GM23338 (cell line): ENCODE results near the gene SCG3. TPM values are rescaled to one million over a fixed set of nuclear protein-coding genes. Genes with fewer than 3 reads are reported as not detected.

Source experiments
- ATAC-seq: fragments of 200-7000 bp; cut with Tn5 transposase; 3 replicates; pipeline ENCODE4 v1.9.1; 2020
- DNase-seq: peaks from one replicate; pipeline ENCODE4 v3.0.0-alpha.2; 2015; ENCODE audit warnings: low spot score
- H2AFZ ChIP-seq: fragments of 200-600 bp; sonication (generic); 2 replicates; pipeline ENCODE4 v1.8.0; 2016; ENCODE audit warnings: antibody characterized with exemption, mild to moderate bottlenecking, moderate library complexity
- H3F3A ChIP-seq: fragments of 200-600 bp; sonication (generic); replicated peaks from 2 replicates; pipeline ENCODE4 v1.8.0; 2017; ENCODE audit warnings: antibody characterized with exemption, mixed run types, low read depth
- H3K27ac ChIP-seq: fragments of 200-600 bp; sonication (generic); 2 replicates; pipeline ENCODE4 v1.6.1; 2016; ENCODE audit warnings: low read depth
- H3K27me3 ChIP-seq: fragments of 200-600 bp; sonication (generic); 2 replicates; pipeline ENCODE4 v1.8.0; 2016; ENCODE audit warnings: mild to moderate bottlenecking, mixed run types, moderate library complexity; ENCODE audit not compliant: insufficient read depth
- H3K36me3 ChIP-seq: fragments of 200-600 bp; sonication (generic); 2 replicates; pipeline ENCODE4 v1.8.0; 2016; ENCODE audit warnings: mild to moderate bottlenecking; ENCODE audit not compliant: insufficient read depth
- H3K4me1 ChIP-seq: fragments of 200-600 bp; sonication (generic); 2 replicates; pipeline ENCODE4 v1.8.0; 2016; ENCODE audit warnings: mild to moderate bottlenecking, moderate library complexity; ENCODE audit not compliant: insufficient read depth
- H3K4me2 ChIP-seq: fragments of 200-600 bp; sonication (generic); 2 replicates; pipeline ENCODE4 v1.7.1; 2017; ENCODE audit warnings: mixed run types
- H3K4me3 ChIP-seq: fragments of 200-600 bp; sonication (generic); 2 replicates; pipeline ENCODE4 v1.6.1; 2016; ENCODE audit warnings: mixed run types
- H3K79me2 ChIP-seq: fragments of 200-600 bp; sonication (generic); replicated peaks from 2 replicates; pipeline ENCODE4 v1.8.0; 2017; ENCODE audit warnings: mild to moderate bottlenecking; ENCODE audit not compliant: insufficient read depth
- H3K9me2 ChIP-seq: fragments of 200-600 bp; sonication (generic); 2 replicates; pipeline ENCODE4 v1.8.0; 2017; ENCODE audit not compliant: insufficient read depth
- H4K20me1 ChIP-seq: fragments of 200-600 bp; sonication (generic); replicated peaks from 2 replicates; pipeline ENCODE4 v1.8.0; 2017; ENCODE audit warnings: mild to moderate bottlenecking; ENCODE audit not compliant: insufficient read depth
- H3K27ac Mint-ChIP-seq: 2 replicates; pipeline ENCODE4 v1.8.0; 2020; ENCODE audit warnings: inconsistent platforms, mild to moderate bottlenecking, moderate library complexity, mixed read lengths
- H3K27me3 Mint-ChIP-seq: 3 replicates; pipeline ENCODE4 v1.8.0; 2022; ENCODE audit warnings: low read depth, mild to moderate bottlenecking, moderate library complexity, mixed read lengths, inconsistent platforms; ENCODE audit not compliant: insufficient read depth, poor library complexity
- H3K36me3 Mint-ChIP-seq: 3 replicates; pipeline ENCODE4 v1.8.0; 2021; ENCODE audit warnings: low read depth, mild to moderate bottlenecking, inconsistent platforms, moderate library complexity, mixed read lengths
- H3K4me1 Mint-ChIP-seq: 3 replicates; pipeline ENCODE4 v1.8.0; 2020; ENCODE audit warnings: mild to moderate bottlenecking, inconsistent platforms, mixed read lengths
- H3K4me3 Mint-ChIP-seq: 3 replicates; pipeline ENCODE4 v1.8.0; 2021; ENCODE audit warnings: moderate library complexity, mild to moderate bottlenecking, inconsistent platforms, mixed read lengths
- H3K9me3 Mint-ChIP-seq: 3 replicates; pipeline ENCODE4 v1.8.0; 2020; ENCODE audit warnings: moderate library complexity, mild to moderate bottlenecking, inconsistent platforms, mixed read lengths
- CREB1 ChIP-seq: fragments of 250-450 bp; sonication (Bioruptor Pico); IDR thresholded peaks from 2 replicates; pipeline ENCODE4 v1.5.0; 2020; ENCODE audit warnings: low read depth, mild to moderate bottlenecking, moderate library complexity
- CTCF ChIP-seq, 2 experiments: fragments of 200-600 bp in 1 of 2; sonication (generic) in 1 of 2; conservative IDR thresholded peaks; 2 replicates each; pipeline versions ENCODE4 v1.5.1 to v1.6.1; 2016 to 2017; ENCODE audit warnings: antibody characterized with exemption in 2 of 2, low read depth in 2 of 2, mild to moderate bottlenecking in 2 of 2, moderate library complexity in 1 of 2
- ETS1 ChIP-seq: IDR thresholded peaks from 2 replicates; pipeline ENCODE4 v1.6.1; 2016; ENCODE audit warnings: antibody characterized with exemption
- EZH2 ChIP-seq: fragments of 200-600 bp; sonication (generic); IDR thresholded peaks from one replicate; pipeline ENCODE4 v1.8.0; 2017; ENCODE audit warnings: antibody characterized with exemption, mild to moderate bottlenecking, low read depth; ENCODE audit not compliant: unreplicated experiment
- EZH2phosphoT487 ChIP-seq: fragments of 200-600 bp; sonication (generic); IDR thresholded peaks from one replicate; pipeline ENCODE4 v1.8.1; 2018; ENCODE audit warnings: antibody characterized with exemption; ENCODE audit not compliant: unreplicated experiment
- JUNB ChIP-seq: IDR thresholded peaks from one replicate; pipeline ENCODE4 v1.6.1; 2016; ENCODE audit warnings: antibody characterized with exemption; ENCODE audit not compliant: unreplicated experiment
- NANOG ChIP-seq: IDR thresholded peaks from 2 replicates; pipeline ENCODE4 v1.6.1; 2016; ENCODE audit warnings: antibody characterized with exemption, borderline replicate concordance
- POLR2AphosphoS5 ChIP-seq: IDR thresholded peaks from 2 replicates; pipeline ENCODE4 v1.6.1; 2016; ENCODE audit warnings: antibody characterized with exemption, low read depth
- REST ChIP-seq: IDR thresholded peaks from one replicate; pipeline ENCODE4 v1.6.1; 2018; ENCODE audit warnings: antibody characterized with exemption; ENCODE audit not compliant: unreplicated experiment
- STAT1 ChIP-seq: IDR thresholded peaks from one replicate; pipeline ENCODE4 v1.6.1; 2016; ENCODE audit warnings: antibody characterized with exemption; ENCODE audit not compliant: unreplicated experiment
- ZNF114 ChIP-seq: fragments of 250-450 bp; sonication (Bioruptor Pico); IDR thresholded peaks from 2 replicates; pipeline ENCODE4 v1.5.0; 2020; ENCODE audit warnings: mild to moderate bottlenecking, moderate library complexity
- ZNF331 ChIP-seq: fragments of 250-450 bp; sonication (Bioruptor Pico); IDR thresholded peaks from 2 replicates; pipeline ENCODE4 v1.5.0; 2020; ENCODE audit warnings: low read depth, mild to moderate bottlenecking, moderate library complexity
- ZNF462 ChIP-seq: fragments of 250-450 bp; sonication (Bioruptor Pico); IDR thresholded peaks from 2 replicates; pipeline ENCODE4 v1.5.0; 2020; ENCODE audit warnings: mild to moderate bottlenecking, moderate library complexity
- polyA plus RNA-seq: library from polyadenylated mRNA; unstranded; fragments of >200 nt; fragmentation: Nextera tagmentation; extraction: Ambion mirVana; gene quantifications from 2 replicates; pipeline ENCODE4 v1.2.1, GENCODE V29; 2016
- total RNA-seq: library from RNA; depleted of rRNA; stranded (reverse); fragments of >200 nt; shearing (Covaris generic); gene quantifications from 2 replicates; pipeline ENCODE4 v1.2.3, GENCODE V29; 2014

The SCG3 gene
- total and polyA plus RNA-seq, 2 experiments from 2014 or later, result 44.2 to 99.5 TPM

- Histone ChIP-seq H3K4me1 (peaks cover 7% of the 10 kb centered on the region; the same call in 1 of the 2 replicates), H4K20me1 (no peaks in the 10 kb centered on the region), H3K79me2 (no peaks in the 10 kb centered on the region), H3K4me2 (no peak overlapping the region), H3F3A (no peaks in the 10 kb centered on the region), H3K4me3 (no peak overlapping the region), H3K9me2 (peaks cover 4% of the 10 kb centered on the region; the same call in 1 of the 2 replicates), H3K36me3 (no peaks in the 10 kb centered on the region), H2AFZ (peak overlapping the region; percentile 20), H3K27ac (no peak overlapping the region), H3K27me3 (no peaks in the 10 kb centered on the region)
- H3K27me3 Mint-ChIP-seq, result peaks cover 2% of the 10 kb centered on the region
- DNase-seq (no peak), ATAC-seq (no peak)
- H3K4me1 Mint-ChIP-seq, result peaks cover 14% of the 10 kb centered on the region
- H3K36me3 Mint-ChIP-seq, result no peaks in the 10 kb centered on the region
- H3K9me3 Mint-ChIP-seq, result no peaks in the 10 kb centered on the region
- no peak overlapping the region for H3K4me3 Mint-ChIP-seq
- H3K27ac Mint-ChIP-seq, result no peak overlapping the region
- TF ChIP-seq NANOG (no peak), ZNF114 (CRISPR knock-in tag) (no peak), STAT1 (no peak), ZNF462 (CRISPR knock-in tag) (no peak), EZH2 (no peak), EZH2phosphoT487 (no peak), JUNB (no peak), ZNF331 (CRISPR knock-in tag) (no peak), REST (no peak), POLR2AphosphoS5 (no peak), CREB1 (no peak), CTCF (conservative IDR thresholded peaks at IDR 0.05; ENCODE audit: low read depth in 2 of 2) (no peak), ETS1 (no peak)
These were observed 12.9 kb upstream of the SCG3 start for GRCh38 chr15:51668446-51668845.
